Central memory CD4-positive, alpha-beta T cell (primary cell): Measurements from ENCODE around the gene DDX41.
"Not testable (repeated sequence)": the region's sequence is repeated elsewhere in the genome, so short reads cannot be mapped to it uniquely, and the experiment has no call there.

ENCODE experiments used
- DNase-seq: peaks from one replicate; pipeline ENCODE4 v3.0.0; 2022

DDX41 gene

GRCh38 chr5:177537389-177538361 is 20.9 kb upstream of the DDX41 start:
- no peak for DNase-seq

DNA sequence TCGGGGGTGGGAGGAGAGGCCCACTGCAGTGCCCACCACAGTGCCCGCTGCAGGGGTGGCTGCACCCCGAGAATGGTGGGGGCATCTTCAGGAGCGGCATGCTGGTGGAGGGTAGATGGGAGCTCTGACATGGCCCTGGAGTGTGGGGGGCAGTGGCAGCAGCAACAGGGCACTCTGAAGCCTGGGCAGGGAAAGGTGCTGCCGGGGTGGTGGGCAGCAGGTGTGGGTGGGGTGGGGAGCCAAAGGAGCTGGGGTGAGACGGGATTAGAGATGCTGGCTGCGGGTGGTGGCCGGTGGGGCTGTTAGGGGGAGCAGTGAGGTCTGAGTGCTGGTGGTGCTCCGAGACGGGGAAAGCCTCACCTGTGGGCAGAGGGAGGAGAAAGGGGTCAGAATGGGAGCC is 19.6 kb upstream of the DDX41 start:
- DNase-seq, result no peak

DNA sequence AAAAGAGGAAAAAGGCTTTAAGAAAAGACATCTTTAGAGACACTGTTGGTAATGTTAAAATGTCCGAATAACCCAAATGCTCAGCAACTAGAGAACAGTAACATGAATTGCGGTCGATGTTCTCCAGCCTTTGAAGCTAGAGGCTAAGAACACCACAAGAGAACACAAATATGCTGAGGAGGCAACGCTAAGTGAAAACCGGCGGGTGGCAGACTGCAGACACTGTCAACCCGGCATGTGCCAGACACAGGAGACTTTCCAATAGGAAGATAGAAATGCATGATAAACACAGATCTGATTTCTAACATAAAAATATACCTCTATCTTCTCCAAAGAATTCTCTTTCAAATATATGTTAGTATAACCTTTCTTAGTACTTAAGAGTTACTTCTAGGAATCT is 18.4 kb upstream of the DDX41 start:
- no peak for DNase-seq

DNA sequence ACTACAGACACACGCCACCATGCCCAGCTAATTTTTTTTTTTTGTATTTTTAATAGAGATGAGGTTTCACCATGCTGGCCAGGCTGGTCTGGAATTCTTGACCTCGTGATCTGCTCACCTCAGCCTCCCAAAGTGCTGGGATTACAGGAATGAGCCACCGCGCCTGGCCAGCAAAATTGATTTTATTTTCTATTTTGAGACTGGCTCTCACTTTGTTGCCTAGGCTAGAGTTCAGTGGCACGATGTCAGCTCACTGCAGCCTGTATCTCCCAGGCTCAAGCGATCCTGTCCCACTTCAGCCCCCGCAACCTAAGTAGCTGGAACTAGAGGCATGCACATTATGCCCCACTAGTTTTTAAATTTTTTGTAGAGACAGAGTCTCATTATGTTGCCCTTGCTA is 17.7 kb upstream of the DDX41 start:
- not testable (repeated sequence) for DNase-seq

- DNase-seq, result no peak
Observed at GRCh38 chr5:177531209-177531940, 14.6 kb upstream of the DDX41 start.

DNA sequence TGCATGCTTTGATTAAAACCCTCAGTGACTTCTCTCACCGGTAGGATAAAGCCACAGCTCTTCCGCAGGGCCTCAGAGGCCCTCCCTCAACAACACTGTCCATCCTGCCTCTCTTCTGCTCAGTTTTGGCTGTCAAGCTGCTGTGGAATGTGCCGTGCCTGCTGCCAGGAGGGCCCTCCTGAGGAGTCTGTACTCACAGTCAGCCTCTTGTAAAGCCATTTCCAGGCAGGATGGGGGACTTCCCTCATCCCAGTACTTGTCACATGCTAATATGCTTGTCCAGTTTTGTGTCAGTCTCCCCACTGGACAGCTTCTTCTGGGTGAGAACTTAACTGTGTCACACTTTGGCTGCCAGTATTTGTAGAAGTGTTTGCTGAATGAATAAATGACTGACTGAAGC is 13.9 kb upstream of the DDX41 start:
- DNase-seq, result no peak

GRCh38 chr5:177529247-177530203 is 12.8 kb upstream of the DDX41 start:
- DNase-seq, result no peak

DNA sequence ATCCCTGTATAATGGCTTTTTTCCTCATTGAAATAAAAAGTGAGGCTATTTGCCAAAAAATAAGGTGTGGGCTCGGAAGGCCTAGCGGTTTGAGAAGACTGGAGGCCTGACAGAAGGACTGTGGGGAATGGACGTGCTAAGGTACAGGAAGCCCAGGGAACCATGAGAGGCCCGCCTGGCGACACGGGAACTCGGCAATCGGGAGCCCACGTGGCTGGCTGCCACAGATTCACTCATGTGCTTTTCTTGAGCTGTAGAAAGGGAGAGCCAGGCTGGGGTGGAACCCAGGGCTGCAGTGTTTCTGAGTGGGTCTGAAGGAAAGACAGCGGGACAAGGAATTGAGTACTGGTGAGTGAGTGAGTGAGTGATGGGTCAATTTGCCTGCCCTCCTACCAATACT is 11.9 kb upstream of the DDX41 start:
- no peak for DNase-seq

- DNase-seq, result no peak
Observed at GRCh38 chr5:177527595-177527994, 10.8 kb upstream of the DDX41 start.

GRCh38 chr5:177526791-177527190 is 10.0 kb upstream of the DDX41 start:
- DNase-seq, result no peak

GRCh38 chr5:177526191-177526590 is 9.4 kb upstream of the DDX41 start:
- no peak for DNase-seq

GRCh38 chr5:177524941-177525655 is 8.3 kb upstream of the DDX41 start:
- DNase-seq, result no peak

DNA sequence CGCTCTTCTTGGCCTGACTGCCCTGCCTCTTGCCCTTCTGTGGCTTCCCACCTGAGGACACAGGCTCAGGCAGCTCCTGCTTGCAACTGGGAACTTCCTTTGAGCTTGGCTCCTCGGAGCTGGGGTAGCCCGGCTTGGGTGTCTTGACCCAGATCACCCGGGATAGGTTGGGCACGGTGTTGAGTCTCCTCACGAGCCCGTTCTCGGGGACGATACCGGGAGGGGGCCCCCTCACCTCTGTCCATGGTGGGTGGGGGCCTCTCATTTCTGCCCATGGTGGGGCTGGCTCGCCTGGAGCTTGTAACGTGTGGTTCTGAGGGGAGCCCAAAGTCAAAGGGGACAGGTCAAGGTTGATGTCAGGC is 7.8 kb upstream of the DDX41 start:
- DNase-seq, result no peak

DNA sequence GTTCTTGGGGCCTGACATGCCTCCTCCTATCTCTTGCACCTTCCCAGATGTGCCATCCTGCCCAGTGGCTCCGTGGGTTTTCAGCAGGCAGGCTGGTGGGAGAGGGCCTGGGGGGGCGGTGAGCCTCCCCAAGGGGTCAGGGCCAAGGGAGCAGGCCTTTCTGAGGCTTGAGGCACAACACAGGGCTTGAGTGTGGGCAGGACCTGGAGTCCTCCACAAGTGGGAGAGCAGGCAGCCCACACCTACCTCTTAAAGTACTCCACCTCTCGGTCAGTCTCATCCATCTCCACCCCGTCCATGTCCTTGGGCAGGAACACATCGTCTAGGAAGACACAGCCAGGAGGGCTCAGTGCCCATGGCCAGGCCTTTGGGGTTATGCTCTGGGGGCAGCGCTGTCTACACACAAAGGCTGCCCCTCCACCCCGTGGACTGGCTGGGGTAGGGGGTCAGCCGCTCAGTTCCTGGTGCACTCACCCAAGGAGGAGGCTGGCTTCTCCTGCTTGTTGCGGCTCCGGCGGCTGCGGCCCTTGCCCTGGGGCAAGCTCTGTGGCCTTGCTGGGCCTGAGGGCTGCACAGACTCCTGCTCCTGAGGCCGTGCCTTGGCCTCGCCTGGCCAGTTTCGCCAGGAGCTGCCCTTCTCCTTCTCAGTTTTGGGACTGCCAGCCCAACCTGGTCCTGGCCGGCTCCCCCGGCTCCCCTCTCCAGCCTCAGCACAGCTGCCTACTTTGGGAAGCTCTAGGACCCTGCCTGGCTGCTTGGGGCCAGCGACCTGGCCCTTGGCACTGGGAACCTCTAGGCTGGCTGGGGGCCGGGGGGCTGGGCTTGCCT is 7.2 kb upstream of the DDX41 start:
- no peak for DNase-seq

GRCh38 chr5:177520916-177521513 is 4.3 kb upstream of the DDX41 start:
- DNase-seq, result no peak

DNA sequence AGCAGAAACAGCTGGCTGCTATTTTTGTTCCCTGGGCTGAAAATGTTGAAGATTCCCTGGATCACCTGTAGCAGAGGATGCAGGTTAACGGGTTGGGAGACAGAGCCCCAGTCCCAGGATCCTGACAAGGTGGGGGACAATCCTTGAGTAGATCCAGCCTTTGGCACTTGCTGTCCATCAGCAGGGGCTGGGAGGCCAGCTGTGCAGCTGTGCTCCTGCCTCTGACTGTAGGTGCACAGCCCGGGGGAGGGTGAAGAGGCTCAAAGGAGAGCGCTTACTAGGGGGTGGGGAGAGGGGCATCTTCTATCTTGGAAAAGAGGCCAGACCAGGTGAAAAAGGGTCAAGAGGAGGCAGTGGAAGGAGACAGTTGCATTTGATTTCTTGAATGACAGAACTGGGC is 3.5 kb upstream of the DDX41 start:
- DNase-seq, result no peak

- DNase-seq, result no peak
Observed at GRCh38 chr5:177519463-177520235, 2.9 kb upstream of the DDX41 start.

GRCh38 chr5:177515580-177515979 is 1.2 kb downstream of the DDX41 start:
- no peak for DNase-seq

DNA sequence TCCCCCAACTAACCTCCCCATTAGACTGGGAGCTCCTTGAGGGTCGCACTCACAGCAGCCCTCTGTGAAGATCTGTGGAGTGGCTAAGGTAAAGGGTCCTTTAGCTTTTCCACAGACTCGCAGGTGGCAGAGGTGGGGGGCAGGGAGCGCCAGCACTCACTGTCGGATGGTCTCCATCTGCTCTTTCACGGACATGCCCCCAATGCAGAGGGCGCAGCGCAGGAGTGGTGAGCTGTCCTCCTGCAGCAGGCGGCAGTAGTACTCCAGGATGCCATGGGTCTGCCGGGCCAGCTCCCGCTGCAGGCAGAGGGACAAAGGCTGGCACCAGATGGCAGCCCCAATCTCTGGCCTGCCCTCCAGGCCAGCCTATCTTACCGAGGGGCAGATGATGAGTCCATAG is 2.2 kb downstream of the DDX41 start:
- no peak for DNase-seq

GRCh38 chr5:177513500-177513899 is 3.3 kb downstream of the DDX41 start:
- DNase-seq, result no peak
